HepG2 (cell line): ENCODE data around the gene PDPK1. TPM values are rescaled to one million over a fixed set of nuclear protein-coding genes. Genes with fewer than 3 reads are reported as not detected.

Experiments used
- CBFB ChIP-seq: sonication (generic); formaldehyde crosslinking; IDR thresholded peaks from 2 replicates; pipeline ENCODE4 v1.4.0; 2020; ENCODE audit warnings: missing genetic modification reagents
- MXI1 ChIP-seq: IDR thresholded peaks from 3 replicates; pipeline ENCODE4 v1.6.1; 2012; ENCODE audit warnings: low read depth, low read length, inconsistent platforms, borderline replicate concordance
- NKX3-1 ChIP-seq: sonication (generic); formaldehyde crosslinking; IDR thresholded peaks from 2 replicates; pipeline ENCODE4 v1.5.0; 2020; ENCODE audit warnings: missing genetic modification reagents
- REXO4 ChIP-seq: sonication (generic); formaldehyde crosslinking; IDR thresholded peaks from 2 replicates; pipeline ENCODE4 v1.8.0; 2022; ENCODE audit warnings: missing genetic modification reagents, mild to moderate bottlenecking, borderline replicate concordance
- SAFB2 ChIP-seq: sonication (generic); formaldehyde crosslinking; IDR thresholded peaks from 2 replicates; pipeline ENCODE4 v1.5.1; 2020; ENCODE audit warnings: missing genetic modification reagents, low read depth, mild to moderate bottlenecking, borderline replicate concordance
- SP1 ChIP-seq, 2 experiments: fragments of 450-650 bp in 1 of 2; sonication (generic) in 1 of 2; formaldehyde crosslinking in 1 of 2; IDR thresholded peaks; 2 replicates each; pipeline versions ENCODE4 v1.4.0 to v1.6.1; 2016 to 2020; ENCODE audit warnings: missing genetic modification reagents in 1 of 2
- ZNF20 ChIP-seq: sonication (generic); formaldehyde crosslinking; IDR thresholded peaks from 2 replicates; pipeline ENCODE4 v1.4.0; 2020; ENCODE audit warnings: mild to moderate bottlenecking, moderate library complexity, missing genetic modification reagents
- ZNF30 ChIP-seq: sonication (generic); formaldehyde crosslinking; IDR thresholded peaks from 2 replicates; pipeline ENCODE4 v1.5.0; 2020; ENCODE audit warnings: mild to moderate bottlenecking, missing genetic modification reagents
- ZNF331 ChIP-seq: sonication (generic); formaldehyde crosslinking; IDR thresholded peaks from 2 replicates; pipeline ENCODE4 v1.4.0; 2020; ENCODE audit warnings: missing genetic modification reagents
- ZNF724P ChIP-seq: sonication (generic); formaldehyde crosslinking; IDR thresholded peaks from 2 replicates; pipeline ENCODE4 v1.8.0; 2022; ENCODE audit warnings: missing genetic modification reagents, borderline replicate concordance
- ZNF790 ChIP-seq: sonication (generic); formaldehyde crosslinking; IDR thresholded peaks from 2 replicates; pipeline ENCODE4 v1.8.0; 2022; ENCODE audit warnings: missing genetic modification reagents, mild to moderate bottlenecking, borderline replicate concordance
- polyA plus RNA-seq, 8 experiments: library from polyadenylated mRNA; depleted of rRNA in 3 of 8; stranded (reverse) in 7 of 8; unstranded in 1 of 8; fragments of >200 nt; fragmentation: Illumina TruSeq in 4 of 8; extraction: Trizol in 4 of 8; gene quantifications; 2 replicates each; pipeline versions ENCODE4 v1.2.1 to v1.2.3, GENCODE V29; 2011 to 2016; ENCODE audit warnings: low read depth in 4 of 8, missing spikeins in 1 of 8, mixed read lengths in 1 of 8; ENCODE audit not compliant: insufficient read depth in 1 of 8
- total RNA-seq, 5 experiments: library from RNA; depleted of rRNA; stranded (reverse); fragments of >200 nt; fragmentation: Illumina TruSeq; extraction: Trizol; gene quantifications; 2 replicates each; pipeline ENCODE4 v1.2.3, GENCODE V29; 2016; ENCODE audit warnings: low read depth in 1 of 5
- TF ChIP-seq, protein P1 (sequence below): sonication (generic); formaldehyde crosslinking; IDR thresholded peaks from 2 replicates; pipeline ENCODE4 v1.5.1; 2020; ENCODE audit warnings: missing genetic modification reagents, mild to moderate bottlenecking, borderline replicate concordance
- TF ChIP-seq, protein P2 (sequence below): sonication (generic); formaldehyde crosslinking; IDR thresholded peaks from 2 replicates; pipeline ENCODE4 v1.5.0; 2020; ENCODE audit warnings: mild to moderate bottlenecking, missing genetic modification reagents
- TF ChIP-seq, protein P3 (sequence below): sonication (generic); formaldehyde crosslinking; IDR thresholded peaks from 2 replicates; pipeline ENCODE4 v1.9.0; 2022; ENCODE audit warnings: missing genetic modification reagents, mild to moderate bottlenecking, borderline replicate concordance
- TF ChIP-seq, protein P4 (sequence below): sonication (generic); formaldehyde crosslinking; IDR thresholded peaks from 2 replicates; pipeline ENCODE4 v1.4.0; 2020; ENCODE audit warnings: mild to moderate bottlenecking, missing genetic modification reagents
- TF ChIP-seq, protein P5 (sequence below): sonication (generic); formaldehyde crosslinking; IDR thresholded peaks from 2 replicates; pipeline ENCODE4 v1.5.0; 2020; ENCODE audit warnings: mild to moderate bottlenecking, missing genetic modification reagents, borderline replicate concordance

PDPK1 gene
- total and polyA plus RNA-seq, 2 of the 13 experiments (the other 11 are each of a cell fraction or from before 2014, with no cell fraction given), result 59.6 to 129 TPM

DNA sequence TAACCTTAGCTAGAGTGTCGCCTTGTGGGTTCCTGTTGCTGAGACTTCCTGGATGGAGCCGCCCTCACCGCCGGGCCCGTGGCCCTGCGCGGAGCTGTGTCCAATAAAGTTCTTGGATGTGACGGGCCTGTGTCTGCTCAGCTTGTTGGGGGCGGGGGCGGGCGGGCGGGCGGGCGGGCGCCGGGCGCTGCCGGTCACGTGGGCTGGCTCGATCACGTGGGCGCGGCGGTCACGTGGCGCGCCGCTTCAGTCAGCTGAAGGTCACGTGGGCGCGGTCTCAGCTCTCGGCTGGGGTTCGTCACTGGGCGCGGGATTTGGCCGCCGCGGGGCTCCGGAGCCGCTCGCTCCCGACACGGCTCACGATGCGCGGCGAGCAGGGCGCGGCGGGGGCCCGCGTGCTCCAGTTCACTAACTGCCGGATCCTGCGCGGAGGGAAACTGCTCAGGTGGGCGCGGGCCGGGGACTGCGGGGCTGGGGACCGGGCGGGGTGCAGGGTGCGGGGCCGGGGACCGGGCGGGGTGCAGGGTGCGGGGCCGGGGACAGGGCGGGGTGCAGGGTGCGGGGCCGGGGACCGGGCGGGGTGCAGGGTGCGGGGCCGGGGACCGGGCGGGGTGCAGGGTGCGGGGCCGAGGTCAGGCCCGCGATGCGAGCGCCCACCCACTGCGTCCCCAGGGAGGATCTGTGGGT lies 17.6 kb upstream of the PDPK1 start, which contains the start of gene AMDHD2 (continued):
- TF ChIP-seq ZNF331 (CRISPR knock-in tag) (no peak), SP1 (IDR thresholded peaks at IDR 0.05) (no peak), SP1 (CRISPR knock-in tag; IDR thresholded peaks at IDR 0.05) (peak; percentile 37; the same call in 1 of the 2 replicates), ZNF30 (CRISPR knock-in tag) (no peak), NKX3-1 (0 out of 2 replicates have a peak, but pooled peaks have one; percentile 23), CBFB (peak; percentile 56; the same call in 1 of the 2 replicates), ZNF790 (CRISPR knock-in tag) (no peak), MXI1 (peak; percentile 71; the same call in 2 of the 3 replicates), REXO4 (CRISPR knock-in tag) (no peak), ZNF20 (CRISPR knock-in tag) (no peak), ZNF724P (CRISPR knock-in tag) (no peak), SAFB2 (CRISPR knock-in tag) (0 out of 2 replicates have a peak, but pooled peaks have one; percentile 7)
- TF ChIP-seq, protein P1, sequence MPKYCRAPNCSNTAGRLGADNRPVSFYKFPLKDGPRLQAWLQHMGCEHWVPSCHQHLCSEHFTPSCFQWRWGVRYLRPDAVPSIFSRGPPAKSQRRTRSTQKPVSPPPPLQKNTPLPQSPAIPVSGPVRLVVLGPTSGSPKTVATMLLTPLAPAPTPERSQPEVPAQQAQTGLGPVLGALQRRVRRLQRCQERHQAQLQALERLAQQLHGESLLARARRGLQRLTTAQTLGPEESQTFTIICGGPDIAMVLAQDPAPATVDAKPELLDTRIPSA, result no peak
- TF ChIP-seq, protein P2, sequence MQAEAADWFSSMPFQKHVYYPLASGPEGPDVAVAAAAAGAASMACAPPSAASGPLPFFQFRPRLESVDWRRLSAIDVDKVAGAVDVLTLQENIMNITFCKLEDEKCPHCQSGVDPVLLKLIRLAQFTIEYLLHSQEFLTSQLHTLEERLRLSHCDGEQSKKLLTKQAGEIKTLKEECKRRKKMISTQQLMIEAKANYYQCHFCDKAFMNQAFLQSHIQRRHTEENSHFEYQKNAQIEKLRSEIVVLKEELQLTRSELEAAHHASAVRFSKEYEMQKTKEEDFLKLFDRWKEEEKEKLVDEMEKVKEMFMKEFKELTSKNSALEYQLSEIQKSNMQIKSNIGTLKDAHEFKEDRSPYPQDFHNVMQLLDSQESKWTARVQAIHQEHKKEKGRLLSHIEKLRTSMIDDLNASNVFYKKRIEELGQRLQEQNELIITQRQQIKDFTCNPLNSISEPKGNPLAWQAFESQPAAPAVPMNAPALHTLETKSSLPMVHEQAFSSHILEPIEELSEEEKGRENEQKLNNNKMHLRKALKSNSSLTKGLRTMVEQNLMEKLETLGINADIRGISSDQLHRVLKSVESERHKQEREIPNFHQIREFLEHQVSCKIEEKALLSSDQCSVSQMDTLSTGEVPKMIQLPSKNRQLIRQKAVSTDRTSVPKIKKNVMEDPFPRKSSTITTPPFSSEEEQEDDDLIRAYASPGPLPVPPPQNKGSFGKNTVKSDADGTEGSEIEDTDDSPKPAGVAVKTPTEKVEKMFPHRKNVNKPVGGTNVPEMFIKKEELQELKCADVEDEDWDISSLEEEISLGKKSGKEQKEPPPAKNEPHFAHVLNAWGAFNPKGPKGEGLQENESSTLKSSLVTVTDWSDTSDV, result no peak
- TF ChIP-seq, protein P3, sequence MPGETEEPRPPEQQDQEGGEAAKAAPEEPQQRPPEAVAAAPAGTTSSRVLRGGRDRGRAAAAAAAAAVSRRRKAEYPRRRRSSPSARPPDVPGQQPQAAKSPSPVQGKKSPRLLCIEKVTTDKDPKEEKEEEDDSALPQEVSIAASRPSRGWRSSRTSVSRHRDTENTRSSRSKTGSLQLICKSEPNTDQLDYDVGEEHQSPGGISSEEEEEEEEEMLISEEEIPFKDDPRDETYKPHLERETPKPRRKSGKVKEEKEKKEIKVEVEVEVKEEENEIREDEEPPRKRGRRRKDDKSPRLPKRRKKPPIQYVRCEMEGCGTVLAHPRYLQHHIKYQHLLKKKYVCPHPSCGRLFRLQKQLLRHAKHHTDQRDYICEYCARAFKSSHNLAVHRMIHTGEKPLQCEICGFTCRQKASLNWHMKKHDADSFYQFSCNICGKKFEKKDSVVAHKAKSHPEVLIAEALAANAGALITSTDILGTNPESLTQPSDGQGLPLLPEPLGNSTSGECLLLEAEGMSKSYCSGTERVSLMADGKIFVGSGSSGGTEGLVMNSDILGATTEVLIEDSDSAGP, result no peak
- TF ChIP-seq, protein P4, sequence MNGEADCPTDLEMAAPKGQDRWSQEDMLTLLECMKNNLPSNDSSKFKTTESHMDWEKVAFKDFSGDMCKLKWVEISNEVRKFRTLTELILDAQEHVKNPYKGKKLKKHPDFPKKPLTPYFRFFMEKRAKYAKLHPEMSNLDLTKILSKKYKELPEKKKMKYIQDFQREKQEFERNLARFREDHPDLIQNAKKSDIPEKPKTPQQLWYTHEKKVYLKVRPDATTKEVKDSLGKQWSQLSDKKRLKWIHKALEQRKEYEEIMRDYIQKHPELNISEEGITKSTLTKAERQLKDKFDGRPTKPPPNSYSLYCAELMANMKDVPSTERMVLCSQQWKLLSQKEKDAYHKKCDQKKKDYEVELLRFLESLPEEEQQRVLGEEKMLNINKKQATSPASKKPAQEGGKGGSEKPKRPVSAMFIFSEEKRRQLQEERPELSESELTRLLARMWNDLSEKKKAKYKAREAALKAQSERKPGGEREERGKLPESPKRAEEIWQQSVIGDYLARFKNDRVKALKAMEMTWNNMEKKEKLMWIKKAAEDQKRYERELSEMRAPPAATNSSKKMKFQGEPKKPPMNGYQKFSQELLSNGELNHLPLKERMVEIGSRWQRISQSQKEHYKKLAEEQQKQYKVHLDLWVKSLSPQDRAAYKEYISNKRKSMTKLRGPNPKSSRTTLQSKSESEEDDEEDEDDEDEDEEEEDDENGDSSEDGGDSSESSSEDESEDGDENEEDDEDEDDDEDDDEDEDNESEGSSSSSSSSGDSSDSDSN (CRISPR knock-in tag), result peak; percentile 9; the same call in 1 of the 2 replicates
- TF ChIP-seq, protein P5, sequence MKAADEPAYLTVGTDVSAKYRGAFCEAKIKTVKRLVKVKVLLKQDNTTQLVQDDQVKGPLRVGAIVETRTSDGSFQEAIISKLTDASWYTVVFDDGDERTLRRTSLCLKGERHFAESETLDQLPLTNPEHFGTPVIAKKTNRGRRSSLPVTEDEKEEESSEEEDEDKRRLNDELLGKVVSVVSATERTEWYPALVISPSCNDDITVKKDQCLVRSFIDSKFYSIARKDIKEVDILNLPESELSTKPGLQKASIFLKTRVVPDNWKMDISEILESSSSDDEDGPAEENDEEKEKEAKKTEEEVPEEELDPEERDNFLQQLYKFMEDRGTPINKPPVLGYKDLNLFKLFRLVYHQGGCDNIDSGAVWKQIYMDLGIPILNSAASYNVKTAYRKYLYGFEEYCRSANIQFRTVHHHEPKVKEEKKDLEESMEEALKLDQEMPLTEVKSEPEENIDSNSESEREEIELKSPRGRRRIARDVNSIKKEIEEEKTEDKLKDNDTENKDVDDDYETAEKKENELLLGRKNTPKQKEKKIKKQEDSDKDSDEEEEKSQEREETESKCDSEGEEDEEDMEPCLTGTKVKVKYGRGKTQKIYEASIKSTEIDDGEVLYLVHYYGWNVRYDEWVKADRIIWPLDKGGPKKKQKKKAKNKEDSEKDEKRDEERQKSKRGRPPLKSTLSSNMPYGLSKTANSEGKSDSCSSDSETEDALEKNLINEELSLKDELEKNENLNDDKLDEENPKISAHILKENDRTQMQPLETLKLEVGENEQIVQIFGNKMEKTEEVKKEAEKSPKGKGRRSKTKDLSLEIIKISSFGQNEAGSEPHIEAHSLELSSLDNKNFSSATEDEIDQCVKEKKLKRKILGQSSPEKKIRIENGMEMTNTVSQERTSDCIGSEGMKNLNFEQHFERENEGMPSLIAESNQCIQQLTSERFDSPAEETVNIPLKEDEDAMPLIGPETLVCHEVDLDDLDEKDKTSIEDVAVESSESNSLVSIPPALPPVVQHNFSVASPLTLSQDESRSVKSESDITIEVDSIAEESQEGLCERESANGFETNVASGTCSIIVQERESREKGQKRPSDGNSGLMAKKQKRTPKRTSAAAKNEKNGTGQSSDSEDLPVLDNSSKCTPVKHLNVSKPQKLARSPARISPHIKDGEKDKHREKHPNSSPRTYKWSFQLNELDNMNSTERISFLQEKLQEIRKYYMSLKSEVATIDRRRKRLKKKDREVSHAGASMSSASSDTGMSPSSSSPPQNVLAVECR (CRISPR knock-in tag), result peak; percentile 82
